Fibroblast of mammary gland (primary cell): ENCODE results near the gene NEURL1.

Source experiments
- DNase-seq: peaks from one replicate; pipeline ENCODE4 v3.0.0-alpha.2; 2010; ENCODE audit warnings: low read depth
- H3K4me3 ChIP-seq: 2 replicates; pipeline ENCODE4 v1.5.1; 2011; ENCODE audit warnings: low read depth, mild to moderate bottlenecking, low read length, moderate library complexity; ENCODE audit not compliant: control insufficient read depth
- CTCF ChIP-seq: conservative IDR thresholded peaks from 2 replicates; pipeline ENCODE4 v1.5.1; 2011; ENCODE audit warnings: low read depth, low read length, inconsistent platforms; ENCODE audit not compliant: control insufficient read depth, insufficient read depth

The NEURL1 gene

GRCh38 chr10:103622935-103623574 is 129.6 kb downstream of the NEURL1 start:
- H3K4me3 ChIP-seq: no peak overlapping the region
- no peak for DNase-seq
- TF ChIP-seq CTCF: no peak

GRCh38 chr10:103626178-103626577 is 132.7 kb downstream of the NEURL1 start:
- H3K4me3 ChIP-seq: no peak overlapping the region
- no peak for DNase-seq
- TF ChIP-seq CTCF: no peak

GRCh38 chr10:103627111-103627892 is 133.8 kb downstream of the NEURL1 start:
- no peak for TF ChIP-seq CTCF
- DNase-seq: no peak
- no peak overlapping the region for H3K4me3 ChIP-seq

GRCh38 chr10:103627893-103628292 is 134.4 kb downstream of the NEURL1 start:
- no peak for TF ChIP-seq CTCF

GRCh38 chr10:103629581-103629980 is 136.1 kb downstream of the NEURL1 start:
- no peak for TF ChIP-seq CTCF
- no peak overlapping the region for H3K4me3 ChIP-seq
- no peak for DNase-seq

More at GRCh38 chr10:103627893-103628292, 134.4 kb downstream of the NEURL1 start:
- DNase-seq: no peak
- no peak overlapping the region for H3K4me3 ChIP-seq

- peak; percentile 36 for DNase-seq
- no peak overlapping the region for H3K4me3 ChIP-seq
- TF ChIP-seq CTCF: no peak
Observed at GRCh38 chr10:103630156-103630555, 136.7 kb downstream of the NEURL1 start.
